Cardiac muscle cell (in vitro differentiated cells and primary cell): ENCODE measurements around the gene SPTA1. TPM values are rescaled to one million over a fixed set of nuclear protein-coding genes. Genes with fewer than 3 reads are reported as not detected.

Experiments used
- DNase-seq, 2 donors: peaks; one replicate each; pipeline versions ENCODE4 v3.0.0 to v3.0.0-alpha.2; 2010 to 2017; ENCODE audit warnings: low read depth in 1 of 2, low spot score in 1 of 2
- H3K27ac ChIP-seq: fragments of 200-600 bp; sonication (generic); 2 replicates; pipeline ENCODE4 v1.5.1; 2016
- H3K27me3 ChIP-seq: fragments of 200-600 bp; sonication (generic); 2 replicates; pipeline ENCODE4 v1.6.0; 2016; ENCODE audit warnings: control low read depth
- H3K36me3 ChIP-seq: fragments of 200-600 bp; sonication (generic); 2 replicates; pipeline ENCODE4 v1.5.1; 2016; ENCODE audit warnings: control low read depth
- H3K4me1 ChIP-seq: fragments of 200-600 bp; sonication (generic); 2 replicates; pipeline ENCODE4 v1.8.1; 2017; ENCODE audit warnings: low read depth, mild to moderate bottlenecking, mixed run types
- H3K4me3 ChIP-seq: fragments of 200-600 bp; sonication (generic); 2 replicates; pipeline ENCODE4 v1.5.1; 2016; ENCODE audit warnings: mild to moderate bottlenecking
- H3K9me3 ChIP-seq: fragments of 200-600 bp; sonication (generic); 2 replicates; pipeline ENCODE4 v1.5.1; 2017; ENCODE audit warnings: low read depth, mild to moderate bottlenecking, control low read depth
- CTCF ChIP-seq: IDR thresholded peaks from 2 replicates; pipeline ENCODE4 v1.5.1; 2012; ENCODE audit warnings: low read depth, mild to moderate bottlenecking, low read length
- polyA plus RNA-seq: library from polyadenylated mRNA; unstranded; fragments of >200 nt; fragmentation: Nextera tagmentation; extraction: Ambion mirVana; gene quantifications from 2 replicates; pipeline ENCODE4 v1.2.1, GENCODE V29; 2016
- total RNA-seq: library from RNA; depleted of rRNA; stranded (reverse); fragments of >200 nt; gene quantifications from 2 replicates; pipeline ENCODE4 v1.2.3, GENCODE V29; 2016

SPTA1 gene
- total and polyA plus RNA-seq, 2 experiments from 2014 or later: 0.42 to 0.56 TPM

GRCh38 chr1:158577561-158577960 lies 109.0 kb downstream of the SPTA1 start:
- Histone ChIP-seq H3K4me1 (peaks cover 11% of the 10 kb centered on the region), H3K36me3 (no peaks in the 10 kb centered on the region), H3K27ac (no peak overlapping the region), H3K9me3 (no peaks in the 10 kb centered on the region), H3K27me3 (no peaks in the 10 kb centered on the region), H3K4me3 (no peak overlapping the region)
- DNase-seq: no peak
- TF ChIP-seq CTCF: no peak

GRCh38 chr1:158572226-158572625 lies 114.3 kb downstream of the SPTA1 start:
- no peak overlapping the region for H3K27ac ChIP-seq
- H3K36me3 ChIP-seq: no peaks in the 10 kb centered on the region
- H3K4me1 ChIP-seq: no peaks in the 10 kb centered on the region
- H3K27me3 ChIP-seq: no peaks in the 10 kb centered on the region
- no peak for TF ChIP-seq CTCF
- DNase-seq: no peak
- H3K9me3 ChIP-seq: no peaks in the 10 kb centered on the region
- no peak overlapping the region for H3K4me3 ChIP-seq

- no peak within 1 kb of the TSS for H3K4me3 ChIP-seq
- DNase-seq: no peak
- no peaks in the 10 kb centered on the region for H3K36me3 ChIP-seq
- H3K27ac ChIP-seq: no peak within 1 kb of the TSS
- no peaks in the 10 kb centered on the region for H3K27me3 ChIP-seq
- no peaks in the 10 kb centered on the region for H3K9me3 ChIP-seq
- no peaks in the 10 kb centered on the region for H3K4me1 ChIP-seq
- no peak for TF ChIP-seq CTCF
These were observed 116.0 kb downstream of the SPTA1 start, which contains the start of gene OR6P1 for GRCh38 chr1:158570480-158570879. Gene OR6P1, minus strand, starts transcription at chr1:158570580. Its CDS starts 6,976 bp downstream, at chr1:158563604.

GRCh38 chr1:158564608-158565007 lies 121.9 kb downstream of the SPTA1 start:
- H3K27me3 ChIP-seq: no peaks in the 10 kb centered on the region
- no peak overlapping the region for H3K4me3 ChIP-seq
- no peak for TF ChIP-seq CTCF
- H3K36me3 ChIP-seq: no peaks in the 10 kb centered on the region
- peaks cover 3% of the 10 kb centered on the region for H3K4me1 ChIP-seq
- no peak for DNase-seq
- H3K9me3 ChIP-seq: no peaks in the 10 kb centered on the region
- H3K27ac ChIP-seq: no peak overlapping the region

GRCh38 chr1:158563853-158564252 lies 122.7 kb downstream of the SPTA1 start:
- no peaks in the 10 kb centered on the region for H3K9me3 ChIP-seq

More at GRCh38 chr1:158563853-158564252, 122.7 kb downstream of the SPTA1 start:
- no peaks in the 10 kb centered on the region for H3K36me3 ChIP-seq
- H3K4me3 ChIP-seq: no peak overlapping the region
- no peaks in the 10 kb centered on the region for H3K27me3 ChIP-seq
- H3K4me1 ChIP-seq: peaks cover 3% of the 10 kb centered on the region
- no peak for DNase-seq
- no peak for TF ChIP-seq CTCF
- no peak overlapping the region for H3K27ac ChIP-seq

Other genes starting within 250 kb of the SPTA1 start
- gene OR10K1, start 224.9 kb downstream of the SPTA1 start, total RNA-seq: not detected in 2 replicates
- not detected in 2 replicates for gene OR10K1, start 224.9 kb downstream of the SPTA1 start, polyA plus RNA-seq
- gene OR10R2, start 214.5 kb downstream of the SPTA1 start, total RNA-seq: not detected in 2 replicates
- gene OR10R2, start 214.5 kb downstream of the SPTA1 start, polyA plus RNA-seq: not detected in 2 replicates
- gene OR6Y1, start 132.3 kb downstream of the SPTA1 start, total RNA-seq: not detected in 2 replicates
- gene OR6Y1, start 132.3 kb downstream of the SPTA1 start, polyA plus RNA-seq: not detected in 2 replicates
- not detected in 2 replicates for gene OR6P1, start 116.1 kb downstream of the SPTA1 start, total RNA-seq
- not detected in 2 replicates for gene OR6P1, start 116.1 kb downstream of the SPTA1 start, polyA plus RNA-seq
- gene OR10X1, start 106.8 kb downstream of the SPTA1 start, total RNA-seq: not detected in 2 replicates
- not detected in 2 replicates for gene OR10X1, start 106.8 kb downstream of the SPTA1 start, polyA plus RNA-seq
- not detected in 2 replicates for gene OR10Z1, start 81.4 kb downstream of the SPTA1 start, total RNA-seq
- not detected in 2 replicates for gene OR10Z1, start 81.4 kb downstream of the SPTA1 start, polyA plus RNA-seq
- not detected in 2 replicates for gene OR6K2, start 13.9 kb upstream of the SPTA1 start, total RNA-seq
- not detected in 2 replicates for gene OR6K2, start 13.9 kb upstream of the SPTA1 start, polyA plus RNA-seq
- gene OR6K3, start 34.0 kb upstream of the SPTA1 start, total RNA-seq: not detected in 2 replicates
- not detected in 2 replicates for gene OR6K3, start 34.0 kb upstream of the SPTA1 start, polyA plus RNA-seq
- not detected in 2 replicates for gene OR6K6, start 68.0 kb upstream of the SPTA1 start, total RNA-seq
- not detected in 2 replicates for gene OR6K6, start 68.0 kb upstream of the SPTA1 start, polyA plus RNA-seq
- not detected in 2 replicates for gene OR6N1, start 85.5 kb upstream of the SPTA1 start, total RNA-seq
- not detected in 2 replicates for gene OR6N1, start 85.5 kb upstream of the SPTA1 start, polyA plus RNA-seq
- not detected in 2 replicates for gene OR6N2, start 94.5 kb upstream of the SPTA1 start, total RNA-seq
- gene OR6N2, start 94.5 kb upstream of the SPTA1 start, polyA plus RNA-seq: not detected in 2 replicates
- gene MNDA, start 144.6 kb upstream of the SPTA1 start, total RNA-seq: not detected in 2 replicates
- not detected in 2 replicates for gene MNDA, start 144.6 kb upstream of the SPTA1 start, polyA plus RNA-seq
- gene PYHIN1, start 244.8 kb upstream of the SPTA1 start, total RNA-seq: not detected in 2 replicates
- not detected in 2 replicates for gene PYHIN1, start 244.8 kb upstream of the SPTA1 start, polyA plus RNA-seq